DND-41 (cell line): ENCODE data around the gene SOCS2.

Experiments
- CTCF ChIP-seq: IDR thresholded peaks from 2 replicates; pipeline ENCODE4 v1.5.1; 2012; ENCODE audit warnings: borderline replicate concordance, low read length, moderate library complexity, mild to moderate bottlenecking; ENCODE audit not compliant: poor library complexity, severe bottlenecking; ENCODE audit errors: extremely low read depth
- EZH2 ChIP-seq: IDR thresholded peaks from 3 replicates; pipeline ENCODE4 v1.6.1; 2012; ENCODE audit warnings: borderline replicate concordance, low read depth, mild to moderate bottlenecking, moderate library complexity, low read length, inconsistent platforms; ENCODE audit not compliant: severe bottlenecking

- no peak for TF ChIP-seq CTCF
- TF ChIP-seq EZH2: no peak
Measured at GRCh38 chr12:93533310-93533709, 39.2 kb upstream of the SOCS2 start.
